Islet precursor cell (in vitro differentiated cells): ENCODE measurements around the gene ABCF2.

Experiments
- DNase-seq: peaks from one replicate; pipeline ENCODE4 v3.0.0-alpha.2; 2018

ABCF2 gene

DNA sequence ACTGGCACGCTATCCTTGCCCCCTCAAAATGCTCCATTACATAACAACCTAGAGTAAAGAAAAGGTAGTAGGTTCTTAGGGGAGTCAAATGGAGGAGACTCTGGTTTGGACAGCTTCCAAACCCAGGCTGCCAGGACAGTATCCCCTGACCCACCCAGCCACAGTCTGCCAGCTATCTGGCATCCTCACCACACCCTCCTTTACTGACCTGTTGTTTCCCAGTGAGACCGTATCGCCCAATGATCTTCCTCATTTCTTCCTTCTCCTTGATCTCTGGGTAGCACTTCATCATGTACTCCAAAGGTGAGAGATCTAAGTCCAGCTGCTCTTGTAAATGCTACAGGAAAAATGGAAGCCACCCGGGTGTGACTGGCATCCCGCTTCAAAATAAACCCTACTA is 11.6 kb downstream of the ABCF2 start:
- no peak for DNase-seq

DNA sequence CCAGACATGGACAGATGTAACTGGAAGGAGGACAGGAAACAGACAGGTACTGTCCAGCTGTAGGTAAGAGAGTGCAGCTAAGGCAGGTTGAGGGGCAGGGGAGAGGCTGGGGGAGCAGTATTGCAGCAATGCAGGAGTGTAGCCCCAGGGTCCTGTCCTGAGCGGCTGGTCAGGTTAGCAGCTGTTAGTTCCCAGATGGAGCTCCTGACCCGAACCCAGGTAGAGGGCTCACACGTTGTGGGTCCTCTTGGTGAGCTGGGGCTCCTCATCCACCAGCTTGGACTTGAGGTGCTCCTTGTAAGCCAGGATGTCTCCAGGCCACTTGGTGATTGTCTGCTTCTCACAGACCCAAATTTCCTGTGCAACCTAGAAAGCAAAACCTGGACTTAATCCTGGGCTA is 13.2 kb downstream of the ABCF2 start:
- no peak for DNase-seq

DNA sequence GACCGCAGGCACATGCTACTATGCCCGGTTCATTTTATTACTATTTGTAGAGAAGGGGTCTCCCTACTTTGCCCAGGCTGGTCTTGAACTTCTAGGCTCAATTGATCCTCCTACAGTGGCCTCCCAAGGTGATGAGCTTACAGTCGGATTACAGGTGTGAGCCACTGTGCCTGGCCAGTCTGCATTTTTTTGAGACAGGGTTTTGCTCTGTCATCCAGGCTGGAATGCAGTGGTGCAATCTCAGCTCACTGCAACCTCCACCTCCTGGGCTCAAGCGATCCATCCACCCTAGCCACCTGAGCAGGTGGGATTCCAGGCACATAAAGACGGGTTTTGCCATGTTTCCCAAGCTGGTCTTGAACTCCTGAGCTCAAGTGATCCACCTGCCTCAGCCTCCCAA is 14.4 kb downstream of the ABCF2 start:
- no peak for DNase-seq

DNA sequence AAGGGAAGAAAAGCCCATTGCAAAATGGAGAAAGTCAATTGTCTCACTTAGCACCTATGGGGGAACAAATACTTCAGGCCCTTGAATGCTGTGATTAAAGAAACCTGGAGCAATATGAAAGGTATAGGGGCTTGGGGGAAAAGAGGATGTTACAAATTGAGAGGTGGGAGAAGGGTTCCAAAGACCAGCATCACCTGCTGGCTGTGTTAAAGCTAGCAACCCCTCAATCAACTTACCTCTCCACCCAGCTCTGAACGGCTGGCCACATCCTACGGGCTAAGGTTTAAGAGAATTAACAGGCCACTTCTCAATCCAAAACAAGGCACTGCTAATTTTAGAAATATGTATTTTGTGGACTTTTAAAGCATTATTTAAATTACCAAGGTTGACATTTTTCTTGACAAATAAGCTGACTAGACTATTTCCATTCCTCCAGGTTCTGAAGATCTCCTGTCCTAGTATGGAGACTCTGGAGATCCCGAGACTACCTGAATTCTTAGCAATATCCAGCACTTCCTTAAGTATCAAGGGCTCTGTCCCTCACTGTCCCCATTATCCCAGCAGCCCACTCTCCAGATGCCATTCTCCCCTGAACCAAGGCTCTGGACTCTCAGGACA is 15.7 kb downstream of the ABCF2 start:
- no peak for DNase-seq

DNA sequence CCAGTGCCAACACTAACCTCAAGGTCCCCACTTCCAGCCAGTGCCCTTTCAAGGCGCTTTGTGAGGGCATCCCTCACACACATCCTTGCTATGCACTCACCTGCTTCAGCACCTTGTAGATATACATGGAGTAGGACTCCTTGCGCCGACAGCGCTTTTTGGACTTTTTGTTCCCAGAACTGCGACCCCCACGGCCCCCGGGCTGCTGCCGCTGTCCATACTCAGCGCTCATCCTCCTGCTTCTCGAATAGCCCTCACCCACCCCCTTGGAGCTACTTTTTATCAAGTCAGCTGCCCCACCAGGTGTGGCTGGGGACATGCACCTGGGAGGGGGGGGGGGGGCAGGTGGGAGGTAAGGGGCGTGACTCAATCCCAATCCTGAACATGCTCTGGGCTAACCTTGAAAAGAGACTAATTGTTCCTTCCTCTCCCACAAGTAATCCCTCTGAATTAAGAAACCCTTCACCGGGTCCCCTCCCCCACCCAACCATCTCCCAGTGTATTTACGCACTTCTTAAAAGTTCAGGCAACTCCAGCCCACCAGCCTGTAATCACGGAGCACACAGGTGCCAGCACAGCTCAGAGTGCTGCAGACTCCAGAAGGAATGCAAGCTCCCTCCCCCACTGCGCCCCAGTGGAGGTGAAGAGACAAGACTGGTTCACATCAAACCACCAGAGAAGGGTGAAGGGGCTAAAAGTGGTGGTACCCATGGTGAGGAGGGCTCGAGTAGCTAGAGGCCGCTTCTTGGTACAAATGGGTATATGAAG is 16.7 kb downstream of the ABCF2 start, which contains the start of gene H2BK1:
TSS of gene H2BK1 (minus strand) at position 402 of the 768 bp plus-strand sequence. CDS start at position 232, 170 bp downstream.
- DNase-seq: no peak

DNA sequence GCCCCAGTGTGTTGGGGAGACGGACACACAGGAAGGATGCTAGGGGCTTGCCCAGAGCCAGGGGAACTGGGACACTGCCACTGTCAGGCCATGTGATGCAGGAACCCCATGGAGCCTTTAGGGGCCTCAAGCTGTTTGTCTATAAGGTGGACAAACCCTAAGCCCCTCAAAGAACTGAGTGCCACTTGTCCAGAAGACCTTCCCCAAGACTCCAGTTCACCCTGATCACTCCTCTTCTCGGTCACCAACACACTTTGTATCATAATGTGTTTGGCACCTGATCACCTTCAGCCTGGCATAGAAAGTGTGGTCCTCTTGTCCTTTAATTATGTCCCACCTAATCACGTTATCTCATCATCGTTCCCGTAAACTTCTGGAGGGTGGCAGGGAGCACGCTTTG is 17.4 kb downstream of the ABCF2 start:
- DNase-seq: no peak

DNA sequence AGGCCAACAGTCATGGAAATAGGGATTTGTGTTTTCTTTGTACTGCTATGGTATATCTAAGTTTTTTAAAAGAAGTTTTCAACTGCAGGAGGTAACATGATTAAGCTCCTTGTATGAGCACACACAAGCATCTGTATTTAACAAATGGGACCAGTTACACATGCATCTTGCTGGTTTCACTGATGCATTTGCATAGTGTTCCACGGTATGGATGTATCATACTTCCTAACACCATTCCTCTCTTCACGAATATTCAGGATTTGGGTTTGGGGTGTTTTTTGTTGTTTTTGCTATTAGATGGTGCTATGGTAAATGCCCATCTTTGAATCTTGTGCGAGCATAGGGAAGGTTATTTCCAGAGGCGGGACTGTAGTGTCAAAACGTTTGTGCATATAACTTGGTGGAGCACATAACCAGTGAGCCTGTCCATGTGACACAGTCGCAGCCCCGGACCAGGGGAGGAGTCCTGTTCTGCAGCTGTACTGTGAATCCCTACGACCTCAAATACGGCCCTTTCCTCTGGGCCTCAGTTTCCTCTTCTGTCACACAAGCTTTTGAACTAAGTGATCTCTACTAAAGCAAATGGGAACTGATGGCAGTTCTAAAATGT is 18.6 kb downstream of the ABCF2 start:
- DNase-seq: no peak

DNA sequence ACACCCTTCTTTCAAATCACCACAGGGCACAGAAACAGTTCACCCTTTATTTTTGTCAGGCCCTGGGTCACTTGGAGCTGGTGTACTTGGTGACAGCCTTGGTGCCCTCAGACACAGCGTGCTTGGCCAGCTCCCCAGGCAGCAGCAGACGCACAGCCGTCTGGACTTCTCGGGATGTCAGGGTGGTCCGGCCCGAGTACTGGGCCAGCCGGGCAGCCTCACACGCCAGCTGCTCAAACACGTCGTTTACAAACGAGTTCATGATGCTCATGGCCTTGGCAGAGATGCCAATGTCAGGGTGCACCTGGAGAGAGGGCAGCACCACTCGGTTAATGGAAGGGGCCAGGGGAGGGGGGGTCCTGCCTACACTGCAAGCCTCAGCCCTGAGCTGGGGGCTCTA is 19.2 kb downstream of the ABCF2 start:
- DNase-seq: no peak

DNA sequence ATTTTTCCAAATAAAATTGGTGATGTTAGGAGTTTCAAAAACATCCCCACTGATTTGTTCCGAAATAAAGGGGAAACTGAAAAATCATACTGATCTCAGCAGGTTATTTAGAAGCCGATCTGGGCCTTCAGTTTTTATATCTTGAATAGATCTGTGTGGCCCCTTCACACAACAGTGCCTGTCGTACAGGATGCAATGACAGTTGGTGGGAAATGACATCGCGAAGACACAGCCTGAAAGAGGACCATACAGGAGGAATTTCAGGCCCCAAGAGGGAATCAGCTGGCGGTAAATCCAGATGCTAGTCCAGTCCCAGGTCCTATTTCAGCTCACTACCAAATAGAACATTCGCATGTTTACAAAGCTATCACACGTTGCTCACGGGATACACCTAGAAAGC is 19.7 kb downstream of the ABCF2 start:
- no peak for DNase-seq

DNA sequence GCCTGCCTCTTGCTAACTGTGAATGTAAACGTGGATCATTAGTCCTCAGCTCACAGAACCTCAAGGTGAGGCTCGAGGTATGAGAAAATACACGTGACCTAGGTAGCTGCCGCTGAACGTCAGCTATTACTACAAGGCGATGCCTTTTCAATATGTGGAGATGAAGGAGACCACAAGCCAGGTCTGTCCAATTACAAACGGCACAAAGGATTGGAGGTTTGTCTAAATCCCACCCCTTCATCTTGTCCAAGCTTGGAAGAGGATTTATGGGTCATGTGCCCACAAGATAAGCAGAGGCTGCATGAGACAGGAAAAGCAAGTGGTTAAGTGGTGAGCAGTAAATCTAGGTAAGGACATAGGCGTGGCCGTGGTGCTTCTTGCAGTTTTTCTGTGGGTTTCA is 20.1 kb downstream of the ABCF2 start:
- no peak for DNase-seq

DNA sequence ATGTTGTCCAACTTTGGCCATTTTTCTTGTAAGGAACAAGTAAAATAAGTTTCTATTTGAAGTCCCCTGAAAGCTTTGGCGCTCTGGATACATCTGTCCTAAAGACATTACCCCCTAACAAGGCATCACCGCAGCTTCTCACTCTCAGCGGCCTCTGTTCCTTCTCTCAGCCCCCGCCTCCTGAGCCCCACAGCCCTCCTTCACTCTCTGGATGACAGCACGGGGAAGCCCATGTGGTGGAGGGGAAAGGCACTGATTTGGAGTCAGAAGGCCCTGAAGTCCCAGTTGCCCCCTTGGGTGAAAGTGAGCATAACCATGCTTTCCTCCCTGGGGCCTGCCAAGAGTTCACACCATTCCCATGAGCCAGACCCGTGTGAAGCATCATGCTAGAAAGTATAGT is 21.3 kb downstream of the ABCF2 start:
- DNase-seq: no peak

DNA sequence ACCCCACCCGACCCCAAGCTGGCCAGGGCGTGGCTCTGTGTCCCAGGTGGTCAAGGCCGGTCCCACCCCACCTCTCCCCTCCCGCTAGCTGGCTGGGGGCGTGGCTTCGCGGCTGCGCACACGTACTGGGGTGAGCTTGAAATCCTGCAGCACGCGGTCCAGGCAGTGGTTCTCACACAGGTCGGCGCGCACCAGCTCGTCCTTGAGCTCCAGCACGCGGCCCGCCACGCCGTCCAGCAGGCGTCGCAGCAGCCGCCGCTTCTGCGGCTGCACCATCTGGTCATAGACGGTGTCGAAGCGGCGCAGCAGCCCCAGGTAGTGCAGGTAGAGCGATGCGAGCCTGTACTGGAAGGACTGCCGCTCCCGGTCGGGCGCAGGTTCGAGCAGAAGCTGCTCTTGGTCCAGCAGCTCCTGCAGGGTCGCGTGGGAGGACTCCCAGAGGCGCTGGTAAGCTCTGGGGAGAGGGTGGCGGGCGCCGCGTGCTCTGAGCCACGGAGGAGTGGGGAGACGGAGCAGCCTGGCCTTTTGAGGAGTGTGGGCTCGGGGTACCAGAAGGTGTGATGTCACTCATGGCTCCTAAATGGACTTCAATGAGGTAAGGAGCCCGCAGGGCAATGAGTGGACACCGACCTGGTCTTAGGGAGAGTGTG is 22.5 kb downstream of the ABCF2 start:
- DNase-seq: no peak

DNA sequence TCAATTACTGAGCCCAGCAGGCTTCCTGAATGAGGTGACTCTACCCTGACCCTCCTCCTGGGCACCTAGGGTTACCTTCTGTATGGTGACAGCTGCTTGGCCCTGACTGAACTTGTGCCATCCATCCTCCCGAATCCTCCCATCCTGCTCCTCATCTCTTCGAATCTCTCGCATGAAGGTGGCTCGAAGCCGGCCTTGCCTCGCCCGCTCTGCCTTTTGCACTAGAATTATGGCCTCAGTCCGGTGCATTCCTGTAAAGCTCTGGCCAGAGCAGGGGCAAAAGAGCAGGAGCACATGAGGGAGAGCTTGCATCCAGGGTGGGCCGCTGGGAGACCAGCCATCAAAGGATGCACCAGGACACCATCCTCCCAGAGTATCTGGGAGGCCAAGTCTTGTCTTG is 24.2 kb downstream of the ABCF2 start:
- DNase-seq: no peak

DNA sequence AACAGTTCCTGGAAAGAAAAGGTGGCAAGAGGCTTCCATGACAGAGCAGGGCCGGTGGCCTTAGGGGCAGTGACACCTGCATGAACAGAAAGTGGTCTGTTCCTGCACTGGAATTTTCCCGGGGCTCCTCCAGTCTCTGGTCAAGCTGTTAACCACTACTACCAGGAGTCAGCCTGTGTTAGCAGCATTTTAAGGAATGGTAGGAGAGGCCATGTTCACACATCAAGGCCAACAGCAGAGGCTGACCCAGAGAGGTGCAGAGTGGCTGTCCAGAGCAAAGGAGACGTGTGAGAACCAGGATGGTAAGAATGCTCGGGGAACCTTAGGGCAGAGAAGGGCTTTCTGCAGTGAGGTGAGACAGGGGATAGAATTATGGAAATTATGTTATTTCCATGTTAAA is 25.3 kb downstream of the ABCF2 start:
- no peak for DNase-seq

DNA sequence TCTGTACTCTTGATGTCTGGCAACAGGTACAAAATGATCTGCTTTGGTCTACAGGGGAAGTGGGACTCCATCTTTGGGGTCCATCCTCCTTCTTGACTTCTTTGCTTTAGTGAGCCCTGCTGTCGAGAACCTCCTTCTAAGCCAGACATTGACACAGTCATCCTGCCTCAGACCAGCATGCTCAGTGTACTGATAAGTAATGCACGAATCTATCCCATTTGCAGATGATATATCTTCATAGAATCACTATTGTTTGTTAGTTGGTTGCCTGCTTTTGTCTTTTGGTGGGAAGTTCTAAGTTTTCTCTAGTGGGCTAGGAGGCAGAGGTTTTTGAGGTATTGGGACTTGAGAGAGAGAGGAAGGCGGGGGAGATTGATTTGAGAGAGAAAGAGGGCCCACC is 25.7 kb downstream of the ABCF2 start:
- DNase-seq: no peak

DNA sequence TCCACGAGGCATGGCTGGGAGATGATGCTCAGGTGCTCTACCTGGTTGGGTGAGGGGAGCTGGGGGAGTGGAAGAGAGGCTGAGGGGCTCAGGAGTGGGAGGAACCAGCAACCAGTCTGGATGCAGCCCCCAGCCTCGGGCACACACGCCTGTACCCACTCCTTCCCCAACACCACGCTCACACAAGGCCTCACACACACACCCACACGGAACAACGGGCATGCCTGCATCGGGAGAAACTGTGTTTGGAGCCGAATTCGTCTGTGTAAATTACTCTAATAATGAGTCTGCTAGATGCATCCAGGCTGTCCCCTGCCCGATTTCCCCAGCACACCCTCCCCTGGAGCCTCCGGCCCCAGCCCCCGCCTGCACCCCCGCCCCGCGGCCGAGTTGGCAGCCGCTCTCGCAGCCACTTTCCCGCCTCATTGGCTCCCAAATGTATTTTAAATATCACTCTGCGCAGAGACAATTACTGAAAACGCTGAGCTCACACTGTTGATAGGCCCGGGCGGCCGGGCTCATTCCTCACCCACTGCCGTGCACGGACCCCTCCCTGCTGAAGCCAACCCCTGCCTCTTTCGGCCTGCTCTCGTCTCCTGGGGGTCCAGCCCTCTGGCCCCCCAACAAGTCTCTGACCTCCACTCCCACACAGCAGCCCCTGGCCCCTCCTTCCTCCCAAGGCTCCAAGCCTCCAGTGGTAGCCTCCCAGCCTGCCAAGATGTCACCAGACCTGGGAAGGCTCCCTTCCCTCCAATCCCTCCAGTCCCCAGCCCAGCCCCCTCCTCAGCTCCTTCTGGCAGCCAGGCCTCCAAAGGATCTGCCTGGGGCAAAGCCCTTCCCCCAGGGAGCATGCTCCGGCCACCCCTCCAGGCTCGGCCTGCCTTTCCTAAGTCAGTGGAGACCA is 27.8 kb downstream of the ABCF2 start:
- DNase-seq: peak; percentile 76

DNA sequence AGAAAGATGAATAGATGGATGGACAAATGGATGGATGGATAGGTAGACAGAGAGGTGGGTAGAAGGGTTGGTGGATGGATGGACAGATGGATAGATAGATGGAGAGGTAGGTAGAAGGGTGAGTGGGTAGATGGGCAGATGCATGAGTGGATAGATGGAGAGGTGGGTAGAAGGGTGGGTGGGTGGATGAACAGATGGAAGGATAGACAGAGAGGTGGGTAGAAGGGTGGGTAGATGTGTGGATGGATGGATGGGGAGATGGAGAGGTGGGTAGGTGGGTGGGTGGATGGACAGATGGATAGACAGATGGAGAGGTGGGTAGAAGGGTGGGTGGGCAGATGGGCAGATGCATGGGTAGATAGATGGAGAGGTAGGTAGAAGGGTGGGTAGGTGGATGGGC is 29.1 kb downstream of the ABCF2 start:
- no peak for DNase-seq

DNA sequence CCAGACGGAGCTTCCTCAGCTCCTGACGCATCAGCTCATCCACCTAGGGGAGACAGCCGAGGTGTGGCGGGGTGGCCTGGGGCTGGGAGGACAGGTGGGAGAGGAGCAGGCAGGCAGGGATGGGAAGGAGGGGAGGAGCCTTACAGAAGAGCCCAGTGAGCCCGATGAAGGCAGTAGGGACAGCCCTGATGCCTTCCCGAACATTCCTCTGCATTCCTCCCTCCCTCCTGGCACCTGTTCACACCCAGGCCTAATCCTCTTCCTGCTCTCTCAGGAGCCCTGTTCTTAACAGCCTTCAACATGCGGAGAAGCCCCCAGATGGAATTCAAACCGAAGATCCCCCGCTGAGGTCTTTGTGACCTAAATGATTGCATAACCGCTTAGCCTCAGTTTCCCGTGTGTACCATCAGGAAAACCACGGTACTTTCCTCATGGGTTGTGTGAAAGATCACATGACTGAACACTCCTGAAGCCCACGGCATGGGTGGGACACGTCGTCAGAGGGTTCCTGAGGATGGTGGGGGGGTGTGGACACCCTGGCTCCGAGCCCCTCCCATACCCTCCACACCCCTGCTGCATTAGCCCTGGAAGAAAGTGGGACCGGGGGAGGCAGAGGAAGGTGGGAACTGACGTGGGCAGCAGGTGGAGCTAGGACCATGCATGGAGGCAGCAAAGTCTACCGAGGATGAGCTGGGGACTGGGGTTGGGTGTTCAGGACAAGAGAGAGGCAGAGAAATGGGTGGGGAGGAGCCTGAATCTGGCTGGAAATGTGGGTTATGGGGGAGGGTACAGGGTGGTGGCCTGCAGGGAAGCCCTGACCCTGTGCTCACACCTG is 31.2 kb downstream of the ABCF2 start:
- DNase-seq: no peak

DNA sequence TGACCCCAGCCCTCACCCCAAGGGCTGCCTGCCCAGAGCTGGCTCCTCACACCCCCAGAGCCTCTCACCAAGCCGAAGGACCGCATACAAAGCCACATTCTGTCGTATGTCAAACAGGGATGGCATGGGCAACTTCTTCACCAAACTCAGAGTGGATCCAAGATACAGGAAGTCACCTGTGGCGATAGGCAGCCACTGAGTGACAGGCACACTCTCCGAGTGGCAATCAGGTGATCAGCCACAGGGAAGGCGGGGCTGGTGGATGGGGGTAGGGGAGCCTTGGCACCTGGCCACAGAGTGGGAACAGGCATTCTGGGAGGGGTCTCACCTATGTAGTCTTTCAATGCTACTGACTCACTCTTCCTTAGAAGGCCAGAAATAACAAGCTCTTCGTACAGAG is 32.8 kb downstream of the ABCF2 start:
- DNase-seq: no peak

DNA sequence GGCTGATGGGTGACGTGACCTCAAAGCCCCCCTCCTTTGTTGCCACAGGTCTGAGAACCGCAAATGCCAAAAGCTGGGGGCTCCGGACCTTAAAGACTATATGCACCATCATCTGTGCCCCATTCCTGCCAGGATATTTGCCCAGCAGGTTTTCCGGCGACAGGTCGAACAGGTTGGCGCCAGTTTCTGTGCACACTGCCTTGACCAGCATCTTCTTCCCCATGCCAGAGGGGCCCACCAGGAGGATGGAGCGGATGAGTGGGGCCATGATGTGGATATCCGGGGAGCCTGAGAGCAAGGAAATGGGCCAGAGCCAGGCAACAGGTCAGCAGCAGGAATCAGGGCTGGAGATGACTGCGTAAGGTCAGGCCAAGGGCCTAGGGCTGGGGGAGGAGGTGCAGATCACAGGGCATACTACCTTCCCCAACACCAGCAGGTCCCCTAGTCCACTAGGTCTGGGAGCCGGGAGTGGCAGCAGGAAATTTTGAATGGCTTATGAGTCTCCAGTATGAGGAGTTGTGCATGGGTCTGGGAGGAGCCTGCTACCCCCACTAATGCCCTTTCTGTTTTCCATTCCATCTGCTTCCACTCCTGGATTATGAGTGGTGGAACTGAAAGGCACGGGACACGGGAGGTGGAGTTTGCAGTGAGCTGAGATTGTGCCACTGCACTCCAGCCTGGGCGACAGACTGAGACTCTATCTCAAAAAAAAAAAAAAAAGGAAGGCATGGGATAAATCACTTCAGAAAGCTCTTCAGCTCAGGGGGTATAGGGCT is 33.6 kb downstream of the ABCF2 start:
- no peak for DNase-seq

DNA sequence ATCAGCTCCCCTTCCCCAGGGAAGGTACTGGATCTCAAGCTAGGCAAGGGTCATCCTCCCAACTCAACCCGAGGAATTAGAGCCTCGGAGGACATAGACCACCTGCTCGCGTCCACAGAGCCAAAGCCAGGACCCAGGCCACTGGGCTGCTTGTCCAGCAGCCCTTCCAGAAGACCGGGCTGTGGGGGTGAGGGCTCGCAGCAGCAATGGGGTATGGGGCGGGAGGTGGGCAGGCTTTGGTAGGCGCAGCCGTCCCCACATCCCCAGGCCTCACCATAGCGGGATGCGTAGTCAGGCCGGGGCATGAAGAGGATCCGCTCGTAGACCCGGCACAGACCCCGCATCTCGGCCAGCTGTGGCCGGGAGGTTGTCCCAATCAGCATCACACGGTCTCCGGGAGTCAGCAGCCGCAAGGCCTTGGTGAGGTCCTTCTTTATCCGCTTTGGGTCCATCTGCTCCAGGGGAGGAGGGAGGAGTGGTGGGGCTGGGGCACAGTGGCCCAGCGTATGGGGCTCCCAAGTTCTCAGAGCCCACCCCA is 34.9 kb downstream of the ABCF2 start:
- DNase-seq: no peak
